Measurements from ENCODE around the gene RBM34.
"Not testable (repeated sequence)": the region's sequence is repeated elsewhere in the genome, so short reads cannot be mapped to it uniquely, and the experiment has no call there.

The RBM34 gene

DNA sequence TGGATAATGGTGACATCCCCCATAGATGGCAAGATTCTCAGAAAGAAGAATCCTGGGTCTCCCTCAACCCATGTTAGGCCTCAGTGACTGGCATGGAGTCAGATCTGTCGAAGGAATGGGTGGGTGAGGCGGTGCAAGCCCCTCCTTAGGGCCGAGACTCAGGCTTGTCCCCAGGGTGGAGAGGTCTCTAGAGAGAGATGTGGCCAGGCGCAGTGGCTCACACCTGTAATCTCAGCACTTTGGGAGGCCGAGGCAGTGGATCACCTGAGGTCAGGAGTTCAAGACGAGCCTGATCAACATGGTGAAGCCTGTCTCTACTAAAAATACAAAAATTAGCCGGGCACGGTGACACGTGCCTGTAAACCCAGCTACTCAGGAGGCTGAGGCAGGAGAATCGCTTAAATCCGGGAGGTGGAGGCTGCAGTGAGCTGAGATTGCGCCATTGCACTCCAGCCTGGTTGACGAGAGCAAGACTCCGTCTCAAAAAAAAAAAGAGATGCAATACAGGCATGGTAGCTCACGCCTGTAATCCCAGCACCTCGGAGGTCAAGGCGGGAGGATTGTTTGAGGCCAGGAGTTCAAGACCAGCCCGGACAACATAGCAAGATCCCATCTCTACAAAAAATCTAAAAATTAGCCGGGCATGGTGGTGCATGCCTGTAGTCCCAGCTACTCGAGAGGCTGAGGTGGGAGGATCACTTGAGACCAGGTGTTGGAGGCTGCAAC, 69.6 kb downstream of the RBM34 start:
- not testable (repeated sequence) for DNase-seq

DNA sequence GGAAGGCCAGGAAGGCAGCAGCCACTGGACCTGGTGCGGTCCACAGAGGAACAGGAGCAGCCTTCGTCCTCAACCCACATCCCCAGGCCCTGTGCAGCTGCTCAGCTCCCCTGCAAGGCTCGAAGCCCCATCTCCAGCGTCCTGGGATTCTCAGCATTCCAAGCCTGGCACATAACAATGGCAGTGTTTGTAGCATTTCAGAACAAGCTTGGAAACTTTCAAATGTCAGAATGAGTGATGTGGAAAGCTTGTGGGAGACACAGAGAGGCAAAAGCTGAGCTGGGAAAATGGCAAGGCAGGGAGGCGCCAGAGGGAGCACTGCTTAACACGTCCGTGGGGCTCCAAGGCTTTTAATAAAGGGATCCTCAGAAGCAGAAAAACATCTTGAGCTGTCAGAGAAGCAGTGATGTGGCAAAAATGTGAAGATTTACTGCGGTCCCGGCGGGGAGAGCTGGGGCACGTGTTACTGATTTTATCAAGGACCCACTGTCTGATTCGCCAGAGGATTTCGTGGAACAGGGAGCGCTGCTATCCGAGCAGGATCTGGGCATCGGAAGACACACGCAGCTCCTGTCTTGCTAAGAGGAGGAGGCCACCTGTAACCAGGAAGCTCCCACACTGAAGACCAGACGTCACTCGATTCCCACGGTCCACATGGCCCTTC, 70.5 kb downstream of the RBM34 start:
- DNase-seq = no peak

DNA sequence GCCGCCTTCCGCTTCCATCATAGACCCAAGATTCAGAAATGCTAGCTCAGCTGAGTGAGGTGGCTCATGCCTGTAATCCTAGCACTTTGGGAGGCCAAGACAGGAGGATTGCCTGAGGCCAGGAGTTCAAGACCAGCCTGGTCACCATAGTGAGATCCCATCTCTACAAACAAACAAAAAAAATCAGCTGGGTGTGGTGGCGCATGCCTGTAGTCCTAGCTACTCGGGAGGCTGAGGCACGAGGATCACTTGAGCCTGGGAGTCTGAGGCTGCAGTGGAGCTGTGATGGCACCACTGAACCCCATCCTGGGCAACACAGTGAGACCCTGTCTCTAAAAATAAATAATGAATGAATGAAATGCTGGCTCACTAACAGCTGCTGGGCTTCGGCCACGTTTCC, 72.1 kb downstream of the RBM34 start:
- no peak for DNase-seq

DNA sequence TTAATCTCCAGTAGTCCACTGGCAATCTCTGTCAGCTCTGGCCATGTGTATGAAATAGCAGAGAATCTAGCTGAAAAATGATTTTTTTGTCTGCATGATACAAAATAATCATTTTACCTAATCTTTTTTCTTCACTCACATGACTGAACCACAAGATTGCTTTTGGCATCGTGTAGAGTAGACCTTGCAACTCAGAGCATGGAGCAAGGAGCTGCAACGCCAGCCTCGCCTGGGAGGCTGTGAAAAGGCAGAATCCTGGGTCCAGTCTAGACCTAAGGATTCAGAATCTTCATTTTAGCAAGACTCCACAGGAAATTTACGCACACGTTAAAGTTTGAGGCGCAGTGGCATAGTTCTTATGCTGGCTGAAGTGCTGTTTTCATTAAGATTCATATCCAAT, 72.6 kb downstream of the RBM34 start:
- no peak for DNase-seq

DNA sequence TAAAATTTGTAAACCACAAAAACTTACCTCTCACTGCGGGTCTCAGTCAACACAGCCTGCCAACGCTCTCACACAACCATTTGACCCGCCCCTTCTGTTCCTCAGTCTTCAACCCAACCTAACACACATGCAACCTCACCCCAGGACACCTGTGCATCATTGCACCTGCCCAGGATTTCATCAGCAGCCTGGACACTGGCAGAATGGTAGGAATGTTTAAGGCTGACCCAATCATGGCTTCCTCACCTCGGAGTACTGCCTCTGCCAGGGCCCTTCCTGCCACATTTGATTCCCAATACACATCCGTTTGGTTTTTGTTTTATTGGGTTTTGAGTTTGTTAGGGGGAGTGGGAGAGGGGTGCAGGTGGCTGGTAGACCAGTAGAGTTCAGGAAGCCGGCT, 73.1 kb downstream of the RBM34 start:
- no peak for DNase-seq

DNA sequence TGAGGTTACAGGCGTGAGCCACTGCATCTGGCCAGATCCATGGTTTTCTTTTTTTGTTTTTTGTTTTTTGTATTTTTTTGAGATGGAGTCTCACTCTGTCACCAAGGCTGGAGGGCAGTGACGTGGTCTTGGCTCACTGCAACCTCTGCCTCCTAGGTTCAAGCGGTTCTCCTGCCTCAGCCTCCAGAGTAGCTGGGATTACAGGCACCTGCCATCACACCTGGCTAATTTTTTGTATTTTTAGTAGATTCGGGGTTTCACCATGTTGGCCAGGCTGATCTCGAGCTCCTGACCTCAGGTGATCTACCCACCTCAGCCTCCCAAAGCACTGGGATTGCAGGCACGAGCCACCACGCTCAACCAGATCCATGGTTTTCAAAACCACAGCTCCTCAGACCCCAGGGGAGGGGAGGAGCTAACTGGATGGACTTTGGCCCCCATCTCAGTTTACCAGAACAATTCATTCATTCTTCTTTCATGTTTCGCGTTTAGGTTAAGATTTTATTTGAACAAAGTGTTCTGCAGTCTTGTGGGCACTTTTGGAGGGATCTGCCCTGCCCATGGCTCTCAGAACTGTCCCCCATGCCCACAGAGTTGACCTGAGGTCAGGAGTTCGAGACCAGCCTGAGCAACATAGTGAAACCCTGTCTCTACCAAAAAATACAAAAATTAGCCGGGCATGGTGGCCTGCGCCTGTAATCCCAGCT, 75.5 kb downstream of the RBM34 start:
- DNase-seq = not testable (repeated sequence)

Measured in cerebellar nuclear complex (tissue), 1 donor.